CD14-positive monocyte (primary cell): ENCODE results near the gene ADAMTS17. TPM values are rescaled to one million over a fixed set of nuclear protein-coding genes. Genes with fewer than 3 reads are reported as not detected.
A peak's percentile ranks its signal among the peaks of the same experiment; 100 is the strongest.

Experiments
- DNase-seq, 3 donors: peaks; one replicate each; pipeline ENCODE4 v3.0.0-alpha.2; 2011 to 2022
- H2AFZ ChIP-seq: 2 replicates; pipeline ENCODE4 v1.6.0; 2012; ENCODE audit warnings: mild to moderate bottlenecking, low read depth, low read length, inconsistent platforms; ENCODE audit not compliant: insufficient read depth, poor library complexity, severe bottlenecking
- H3K27ac ChIP-seq, 2 donors: 1 replicate in 1 of 2; 2 replicates in 1 of 2; pipeline ENCODE4 v1.5.1; 2012 to 2013; ENCODE audit warnings: low read length in 2 of 2, control low read depth in 1 of 2, inconsistent platforms in 1 of 2, low read depth in 1 of 2, mild to moderate bottlenecking in 1 of 2
- H3K27me3 ChIP-seq, 2 donors: one replicate each; pipeline versions ENCODE4 v1.6.0 to v1.6.1; 2011 to 2013; ENCODE audit warnings: low read length in 2 of 2; ENCODE audit not compliant: control insufficient read depth in 2 of 2, insufficient read depth in 2 of 2
- H3K36me3 ChIP-seq, 2 donors: replicated peaks in 1 of 2; 1 replicate in 1 of 2; 2 replicates in 1 of 2; pipeline versions ENCODE4 v1.5.1 to v1.6.1; 2012 to 2013; ENCODE audit warnings: low read length in 2 of 2, control low read depth in 1 of 2, inconsistent platforms in 1 of 2, mild to moderate bottlenecking in 1 of 2; ENCODE audit not compliant: insufficient read depth in 2 of 2, control insufficient read depth in 1 of 2
- H3K4me1 ChIP-seq, 2 donors: 1 replicate in 1 of 2; 2 replicates in 1 of 2; pipeline versions ENCODE4 v1.5.1 to v1.6.1; 2012 to 2013; ENCODE audit warnings: low read length in 2 of 2, control low read depth in 1 of 2, inconsistent platforms in 1 of 2, mild to moderate bottlenecking in 1 of 2, moderate library complexity in 1 of 2; ENCODE audit not compliant: insufficient read depth in 2 of 2, control insufficient read depth in 1 of 2
- H3K4me2 ChIP-seq: replicated peaks from 2 replicates; pipeline ENCODE3; 2012; ENCODE audit warnings: low read length, moderate library complexity, mild to moderate bottlenecking; ENCODE audit not compliant: poor library complexity, severe bottlenecking; ENCODE audit errors: extremely low read depth
- H3K4me3 ChIP-seq, 3 experiments: fragments of 200-600 bp in 1 of 3; sonication (generic) in 1 of 3; replicated peaks in 1 of 3; 1 replicate in 2 of 3; 2 replicates in 1 of 3; pipeline ENCODE4 v1.5.1; 2011 to 2013; ENCODE audit warnings: low read length in 3 of 3, mild to moderate bottlenecking in 3 of 3, control low read depth in 2 of 3, low read depth in 2 of 3, inconsistent platforms in 1 of 3, moderate library complexity in 1 of 3
- H3K79me2 ChIP-seq: 2 replicates; pipeline ENCODE4 v1.6.0; 2012; ENCODE audit warnings: mild to moderate bottlenecking, control low read depth, inconsistent platforms, low read length, moderate library complexity; ENCODE audit not compliant: insufficient read depth
- H3K9ac ChIP-seq: 2 replicates; pipeline ENCODE4 v1.6.0; 2017; ENCODE audit warnings: low read length, mild to moderate bottlenecking; ENCODE audit not compliant: insufficient read depth, poor library complexity, severe bottlenecking
- H3K9me3 ChIP-seq, 2 donors: replicated peaks in 1 of 2; 1 replicate in 1 of 2; 2 replicates in 1 of 2; pipeline versions ENCODE4 v1.5.1 to v1.6.1; 2012 to 2013; ENCODE audit warnings: low read length in 2 of 2, control low read depth in 1 of 2; ENCODE audit not compliant: control insufficient read depth in 1 of 2, insufficient read depth in 1 of 2
- H4K20me1 ChIP-seq: 2 replicates; pipeline ENCODE4 v1.6.0; 2012; ENCODE audit warnings: mild to moderate bottlenecking, low read length, control low read depth, moderate library complexity; ENCODE audit not compliant: insufficient read depth
- H3K27ac Mint-ChIP-seq, 7 donors: one replicate each; pipeline ENCODE4 v1.8.0; 2020; ENCODE audit warnings: mild to moderate bottlenecking in 7 of 7, mixed read lengths in 7 of 7, moderate library complexity in 6 of 7, inconsistent platforms in 2 of 7
- H3K27me3 Mint-ChIP-seq, 3 donors: one replicate each; pipeline ENCODE4 v1.8.0; 2021 to 2022; ENCODE audit warnings: low read depth in 3 of 3, mild to moderate bottlenecking in 3 of 3, mixed read lengths in 3 of 3, moderate library complexity in 3 of 3, inconsistent platforms in 1 of 3
- H3K36me3 Mint-ChIP-seq, 2 donors: one replicate each; pipeline ENCODE4 v1.8.0; 2020; ENCODE audit warnings: mixed read lengths in 2 of 2, inconsistent platforms in 1 of 2, mild to moderate bottlenecking in 1 of 2
- H3K4me1 Mint-ChIP-seq: one replicate; pipeline ENCODE4 v1.8.0; 2020; ENCODE audit warnings: mild to moderate bottlenecking, mixed read lengths
- H3K4me3 Mint-ChIP-seq, 2 donors: one replicate each; pipeline ENCODE4 v1.8.0; 2020; ENCODE audit warnings: mild to moderate bottlenecking in 2 of 2, mixed read lengths in 2 of 2, moderate library complexity in 1 of 2
- H3K9me3 Mint-ChIP-seq, 7 donors: one replicate each; pipeline ENCODE4 v1.8.0; 2020 to 2022; ENCODE audit warnings: mixed read lengths in 7 of 7, mild to moderate bottlenecking in 6 of 7, moderate library complexity in 6 of 7, inconsistent platforms in 2 of 7
- WGBS: methylation state at CpG from one replicate; pipeline ENCODE4 v1.1.5; 2013; ENCODE audit warnings: missing lambda C conversion rate; ENCODE audit not compliant: insufficient coverage; 5-methylcytosine and 5-hydroxymethylcytosine counted together
- intact Hi-C, 2 donors: fragments of 100-400 bp; cut with micrococcal nuclease; formaldehyde crosslinking; loops; one replicate each; pipeline versions ENCODE4 v1.15.0 to v1.15.1; 2023
- polyA plus RNA-seq, 3 donors: library from polyadenylated mRNA; depleted of rRNA in 1 of 3; unstranded in 2 of 3; stranded (reverse) in 1 of 3; fragments of 300-500 nt in 2 of 3; fragments of >200 nt in 1 of 3; fragmentation: Illumina TruSeq in 2 of 3; gene quantifications; 1 replicate in 2 of 3; 2 replicates in 1 of 3; pipeline ENCODE4 v1.2.3, GENCODE V29; 2012 to 2021
- TF ChIP-seq, protein P1 (sequence below): fragments of 200-600 bp; IDR thresholded peaks from one replicate; pipeline ENCODE4 v1.8.0; 2022; ENCODE audit warnings: antibody characterized with exemption, mild to moderate bottlenecking

ADAMTS17 gene
- polyA plus RNA-seq, 3 donors, result 0.03 to 0.25 TPM; not detected in 1

- Histone ChIP-seq H4K20me1 (no peaks in the 10 kb centered on the region), H3K9ac (no peak overlapping the region), H2AFZ (no peak overlapping the region), H3K27me3 (peaks cover 2 to 17% of the 10 kb centered on the region in 2 donors), H3K4me2 (no peak overlapping the region), H3K9me3 (no peaks in the 10 kb centered on the region), H3K79me2 (no peaks in the 10 kb centered on the region), H3K4me3 (no peak overlapping the region), H3K36me3 (no peaks in the 10 kb centered on the region), H3K4me1 (peaks cover 12 to 14% of the 10 kb centered on the region in 2 donors), H3K27ac (no peak overlapping the region)
- TF ChIP-seq, protein P1, sequence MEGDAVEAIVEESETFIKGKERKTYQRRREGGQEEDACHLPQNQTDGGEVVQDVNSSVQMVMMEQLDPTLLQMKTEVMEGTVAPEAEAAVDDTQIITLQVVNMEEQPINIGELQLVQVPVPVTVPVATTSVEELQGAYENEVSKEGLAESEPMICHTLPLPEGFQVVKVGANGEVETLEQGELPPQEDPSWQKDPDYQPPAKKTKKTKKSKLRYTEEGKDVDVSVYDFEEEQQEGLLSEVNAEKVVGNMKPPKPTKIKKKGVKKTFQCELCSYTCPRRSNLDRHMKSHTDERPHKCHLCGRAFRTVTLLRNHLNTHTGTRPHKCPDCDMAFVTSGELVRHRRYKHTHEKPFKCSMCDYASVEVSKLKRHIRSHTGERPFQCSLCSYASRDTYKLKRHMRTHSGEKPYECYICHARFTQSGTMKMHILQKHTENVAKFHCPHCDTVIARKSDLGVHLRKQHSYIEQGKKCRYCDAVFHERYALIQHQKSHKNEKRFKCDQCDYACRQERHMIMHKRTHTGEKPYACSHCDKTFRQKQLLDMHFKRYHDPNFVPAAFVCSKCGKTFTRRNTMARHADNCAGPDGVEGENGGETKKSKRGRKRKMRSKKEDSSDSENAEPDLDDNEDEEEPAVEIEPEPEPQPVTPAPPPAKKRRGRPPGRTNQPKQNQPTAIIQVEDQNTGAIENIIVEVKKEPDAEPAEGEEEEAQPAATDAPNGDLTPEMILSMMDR, result no peak
- DNase-seq, result no peak
- H3K4me1 Mint-ChIP-seq, result peaks cover 10% of the 10 kb centered on the region
- H3K36me3 Mint-ChIP-seq, result no peaks in the 10 kb centered on the region
- no peak overlapping the region for H3K4me3 Mint-ChIP-seq
- H3K9me3 Mint-ChIP-seq, result peaks cover 0 to 9% (median 0%) of the 10 kb centered on the region in 7 donors
- peaks cover 18 to 39% (median 26%) of the 10 kb centered on the region in 3 donors for H3K27me3 Mint-ChIP-seq
- WGBS, result no CpG with 5 or more reads among the region's 1 CpG
- H3K27ac Mint-ChIP-seq, result no peak overlapping the region
- intact Hi-C loops, result loop anchor here (5.0 kb wide), 1 partner anchor 407 kb away; no protein-coding TSS in a partner anchor
Measured at GRCh38 chr15:99930696-99931095, 411.1 kb downstream of the ADAMTS17 start.

- H3K27ac Mint-ChIP-seq, result no peak overlapping the region
- intact Hi-C loops, result loop anchor here (10.0 kb wide), 2 partner anchors 194 to 674 kb away; partner anchors contain the start of genes LYSMD4 (in 2 of the 2) and LRRC28 (in 1 of the 2)
- Histone ChIP-seq H3K4me3 (no peak overlapping the region), H3K9ac (no peak overlapping the region), H3K9me3 (no peaks in the 10 kb centered on the region), H3K27me3 (peaks cover 4 to 21% of the 10 kb centered on the region in 2 donors), H3K36me3 (no peaks in the 10 kb centered on the region), H4K20me1 (no peaks in the 10 kb centered on the region), H3K79me2 (no peaks in the 10 kb centered on the region), H2AFZ (no peak overlapping the region), H3K4me2 (no peak overlapping the region), H3K4me1 (peaks cover 14 to 17% of the 10 kb centered on the region in 2 donors), H3K27ac (no peak overlapping the region)
- H3K4me1 Mint-ChIP-seq, result peaks cover 13% of the 10 kb centered on the region
- TF ChIP-seq, protein P1, result no peak
- peaks cover 0 to 9% (median 0%) of the 10 kb centered on the region in 7 donors for H3K9me3 Mint-ChIP-seq
- peaks cover 27 to 40% (median 28%) of the 10 kb centered on the region in 3 donors for H3K27me3 Mint-ChIP-seq
- DNase-seq, result no peak
- 87% methylated on average over 11 of the region's 11 CpGs for WGBS
- H3K4me3 Mint-ChIP-seq, result peak overlapping the region in 1 of 2 donors; percentile 88
- H3K36me3 Mint-ChIP-seq, result no peaks in the 10 kb centered on the region
Measured at GRCh38 chr15:99929266-99929665, 412.5 kb downstream of the ADAMTS17 start.
